ENCODE measurements around the gene MBNL2.

Gene MBNL2

DNA sequence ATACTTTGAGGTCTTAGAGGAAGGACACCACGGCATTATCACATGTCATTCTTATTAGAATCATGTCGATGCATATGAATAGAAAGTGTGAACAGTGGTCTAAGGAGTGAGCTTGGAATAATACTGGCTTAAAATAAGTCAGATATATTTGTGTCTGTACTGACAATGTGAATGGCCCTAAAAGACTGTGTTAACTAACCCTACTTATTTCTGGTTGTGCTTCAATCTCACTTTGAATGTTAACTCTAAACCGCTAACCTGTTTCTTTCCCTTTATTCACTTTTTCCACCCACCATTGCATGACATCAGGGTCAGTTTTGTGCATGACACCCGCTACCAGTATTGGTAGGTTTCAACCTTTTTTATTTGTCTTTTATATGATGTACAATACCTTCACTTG is 142.7 kb downstream of the MBNL2 start:
- Histone ChIP-seq H3K4me3 (ENCODE audit: control insufficient read depth in 1 of 7, extremely low read depth in 1 of 7, insufficient read depth in 4 of 7, low read depth in 2 of 7, low read length in 6 of 7) (no peak overlapping the region), H3K27me3 (replicated peaks in 2 of 5; ENCODE audit: control insufficient read depth in 4 of 5, insufficient read depth in 5 of 5, low read length in 4 of 5) (no peaks in the 10 kb centered on the region), H3K9me3 (ENCODE audit: control extremely low read depth in 1 of 5, control insufficient read depth in 4 of 5, insufficient read depth in 2 of 5, low read depth in 1 of 5, low read length in 4 of 5) (no peaks in the 10 kb centered on the region), H3K4me1 (ENCODE audit: control extremely low read depth in 1 of 4, control insufficient read depth in 4 of 4, insufficient read depth in 4 of 4, low read length in 3 of 4) (peaks cover 6 to 26% (median 19%) of the 10 kb centered on the region in 4 experiments), H3K27ac (ENCODE audit: insufficient read depth in 1 of 2, low read depth in 1 of 2, low read length in 2 of 2, poor library complexity in 1 of 2, severe bottlenecking in 2 of 2) (no peak overlapping the region), H3K36me3 (ENCODE audit: control insufficient read depth in 4 of 4, insufficient read depth in 4 of 4, low read length in 3 of 4) (peaks cover 0 to 21% (median 12%) of the 10 kb centered on the region in 4 experiments)
- WGBS (ENCODE audit: insufficient coverage): 100% methylated on average over 2 of the region's 4 CpGs
- no peak for DNase-seq
- POLR2A ChIA-PET: no interaction called here
- CTCF ChIA-PET: interaction anchor here (8.1 kb wide), 1 partner anchor 255 kb away, joined by 86 read pairs; no protein-coding TSS in a partner anchor

DNA sequence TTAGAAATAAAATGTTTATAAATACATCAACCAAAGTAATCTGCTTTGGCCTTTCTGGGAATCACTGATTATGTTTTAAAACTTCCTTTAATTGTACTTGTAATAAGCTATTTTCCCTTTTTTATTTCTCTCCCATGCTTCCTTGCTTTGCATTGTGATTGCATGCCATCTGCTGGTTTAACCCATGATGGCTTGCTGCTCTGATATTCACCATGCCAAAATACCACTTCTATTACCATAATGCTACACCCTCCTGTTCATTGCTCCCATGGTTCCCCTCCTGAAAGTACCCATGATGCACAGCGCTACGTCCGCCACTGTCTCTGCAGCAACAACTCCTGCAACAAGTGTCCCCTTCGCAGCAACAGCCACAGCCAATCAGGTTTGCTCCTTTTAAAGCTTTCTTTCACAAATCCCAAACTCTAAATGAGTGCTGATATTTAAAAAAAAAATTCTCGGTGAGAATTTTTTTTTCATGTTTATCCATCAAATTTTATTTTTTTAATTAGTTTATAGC is 144.1 kb downstream of the MBNL2 start:
- POLR2A ChIA-PET: no interaction called here
- WGBS (ENCODE audit: insufficient coverage): no CpG with 5 or more reads among the region's 5 CpGs
- Histone ChIP-seq H3K4me3 (ENCODE audit: control insufficient read depth in 1 of 7, extremely low read depth in 1 of 7, insufficient read depth in 4 of 7, low read depth in 2 of 7, low read length in 6 of 7) (no peak overlapping the region), H3K4me1 (ENCODE audit: control extremely low read depth in 1 of 4, control insufficient read depth in 4 of 4, insufficient read depth in 4 of 4, low read length in 3 of 4) (peaks cover 6 to 26% (median 19%) of the 10 kb centered on the region in 4 experiments), H3K27ac (ENCODE audit: insufficient read depth in 1 of 2, low read depth in 1 of 2, low read length in 2 of 2, poor library complexity in 1 of 2, severe bottlenecking in 2 of 2) (no peak overlapping the region), H3K9me3 (ENCODE audit: control extremely low read depth in 1 of 5, control insufficient read depth in 4 of 5, insufficient read depth in 2 of 5, low read depth in 1 of 5, low read length in 4 of 5) (no peaks in the 10 kb centered on the region), H3K27me3 (replicated peaks in 2 of 5; ENCODE audit: control insufficient read depth in 4 of 5, insufficient read depth in 5 of 5, low read length in 4 of 5) (no peaks in the 10 kb centered on the region), H3K36me3 (ENCODE audit: control insufficient read depth in 4 of 4, insufficient read depth in 4 of 4, low read length in 3 of 4) (peaks cover 0 to 15% (median 9%) of the 10 kb centered on the region in 4 experiments)
- CTCF ChIA-PET: interaction anchor here (0.7 to 1.3 kb wide), 4 partner anchors 49 to 256 kb away, joined by 3 read pairs; no protein-coding TSS in a partner anchor
- no peak for DNase-seq

- POLR2A ChIA-PET: no interaction called here
- CTCF ChIA-PET: interaction anchor here (0.6 to 1.3 kb wide), 6 partner anchors 48 to 349 kb away, joined by 3 to 4 read pairs (median 3); no protein-coding TSS in a partner anchor
Observed at GRCh38 chr13:97367016-97367822, 145.1 kb downstream of the MBNL2 start.

DNA sequence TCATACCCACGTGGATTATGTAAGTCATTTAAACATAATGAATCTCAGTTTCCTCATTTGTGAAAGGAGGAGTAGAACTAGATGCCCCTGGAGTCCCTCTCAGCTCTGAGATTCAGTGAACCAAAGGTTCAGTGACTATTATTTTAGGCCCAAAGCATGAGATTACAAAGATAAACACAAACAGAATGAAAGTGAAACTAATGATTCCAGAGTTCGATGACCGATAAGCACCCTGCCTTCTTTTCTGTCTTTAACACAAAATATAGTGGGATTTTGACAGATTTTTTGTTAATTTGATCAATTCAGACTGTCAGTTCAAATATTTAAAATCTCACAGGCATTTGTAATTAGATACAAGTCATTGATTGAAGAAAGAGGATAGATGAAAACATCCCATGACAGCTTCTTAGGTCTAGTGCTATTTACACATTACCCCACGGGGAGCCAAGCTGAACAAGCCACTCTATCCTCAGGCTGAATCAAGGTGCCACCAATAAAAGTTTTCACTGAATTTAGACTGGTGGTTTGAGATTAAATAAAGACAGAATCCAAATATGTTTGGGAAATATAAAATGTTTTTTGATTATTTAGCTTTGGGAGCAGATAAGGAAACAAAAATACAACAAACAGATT is 147.2 kb downstream of the MBNL2 start:
- peak overlapping the region in 6 of 7 experiments; percentile 20 to 74 (median 50) for H3K4me3 ChIP-seq (ENCODE audit: control insufficient read depth in 1 of 7, extremely low read depth in 1 of 7, insufficient read depth in 4 of 7, low read depth in 2 of 7, low read length in 6 of 7)
- peak in 2 of 3 donors; percentile 39 to 46 for DNase-seq
- ChIA-PET CTCF (interaction anchor here (1.4 to 1.5 kb wide), 5 partner anchors 9 to 260 kb away, joined by 3 to 8 read pairs (median 5); no protein-coding TSS in a partner anchor), POLR2A (interaction anchor here (1.1 kb wide), 1 partner anchor 10 kb away, joined by 4 read pairs; no protein-coding TSS in a partner anchor)
- peak overlapping the region in 1 of 2 experiments; percentile 72 for H3K27ac ChIP-seq (ENCODE audit: insufficient read depth in 1 of 2, low read depth in 1 of 2, low read length in 2 of 2, poor library complexity in 1 of 2, severe bottlenecking in 2 of 2)
- H3K4me1 ChIP-seq (ENCODE audit: control extremely low read depth in 1 of 4, control insufficient read depth in 4 of 4, insufficient read depth in 4 of 4, low read length in 3 of 4): peaks cover 6 to 26% (median 19%) of the 10 kb centered on the region in 4 experiments
- H3K36me3 ChIP-seq (ENCODE audit: control insufficient read depth in 4 of 4, insufficient read depth in 4 of 4, low read length in 3 of 4): peaks cover 0 to 9% (median 5%) of the 10 kb centered on the region in 4 experiments
- no CpG with 5 or more reads among the region's 4 CpGs for WGBS (ENCODE audit: insufficient coverage)
- no peaks in the 10 kb centered on the region for H3K27me3 ChIP-seq (replicated peaks in 2 of 5; ENCODE audit: control insufficient read depth in 4 of 5, insufficient read depth in 5 of 5, low read length in 4 of 5)
- no peaks in the 10 kb centered on the region for H3K9me3 ChIP-seq (ENCODE audit: control extremely low read depth in 1 of 5, control insufficient read depth in 4 of 5, insufficient read depth in 2 of 5, low read depth in 1 of 5, low read length in 4 of 5)

More at GRCh38 chr13:97367016-97367822, 145.1 kb downstream of the MBNL2 start:
- peak; percentile 50 to 90 (median 86) for DNase-seq
- Histone ChIP-seq H3K27me3 (replicated peaks in 2 of 5; ENCODE audit: control insufficient read depth in 4 of 5, insufficient read depth in 5 of 5, low read length in 4 of 5) (no peaks in the 10 kb centered on the region), H3K27ac (ENCODE audit: insufficient read depth in 1 of 2, low read depth in 1 of 2, low read length in 2 of 2, poor library complexity in 1 of 2, severe bottlenecking in 2 of 2) (no peak overlapping the region), H3K4me1 (ENCODE audit: control extremely low read depth in 1 of 4, control insufficient read depth in 4 of 4, insufficient read depth in 4 of 4, low read length in 3 of 4) (peaks cover 6 to 26% (median 19%) of the 10 kb centered on the region in 4 experiments), H3K9me3 (ENCODE audit: control extremely low read depth in 1 of 5, control insufficient read depth in 4 of 5, insufficient read depth in 2 of 5, low read depth in 1 of 5, low read length in 4 of 5) (no peaks in the 10 kb centered on the region), H3K36me3 (ENCODE audit: control insufficient read depth in 4 of 4, insufficient read depth in 4 of 4, low read length in 3 of 4) (peaks cover 0 to 16% (median 8%) of the 10 kb centered on the region in 4 experiments), H3K4me3 (ENCODE audit: control insufficient read depth in 1 of 7, extremely low read depth in 1 of 7, insufficient read depth in 4 of 7, low read depth in 2 of 7, low read length in 6 of 7) (no peak overlapping the region)
- 49% methylated on average over 10 of the region's 15 CpGs for WGBS (ENCODE audit: insufficient coverage)

GRCh38 chr13:97371486-97372109 is 149.5 kb downstream of the MBNL2 start:
- Histone ChIP-seq H3K36me3 (ENCODE audit: control insufficient read depth in 4 of 4, insufficient read depth in 4 of 4, low read length in 3 of 4) (peaks cover 5 to 22% (median 13%) of the 10 kb centered on the region in 4 experiments), H3K9me3 (ENCODE audit: control extremely low read depth in 1 of 5, control insufficient read depth in 4 of 5, insufficient read depth in 2 of 5, low read depth in 1 of 5, low read length in 4 of 5) (no peaks in the 10 kb centered on the region), H3K27me3 (replicated peaks in 2 of 5; ENCODE audit: control insufficient read depth in 4 of 5, insufficient read depth in 5 of 5, low read length in 4 of 5) (no peaks in the 10 kb centered on the region), H3K4me3 (ENCODE audit: control insufficient read depth in 1 of 7, extremely low read depth in 1 of 7, insufficient read depth in 4 of 7, low read depth in 2 of 7, low read length in 6 of 7) (no peak overlapping the region), H3K27ac (ENCODE audit: insufficient read depth in 1 of 2, low read depth in 1 of 2, low read length in 2 of 2, poor library complexity in 1 of 2, severe bottlenecking in 2 of 2) (no peak overlapping the region), H3K4me1 (ENCODE audit: control extremely low read depth in 1 of 4, control insufficient read depth in 4 of 4, insufficient read depth in 4 of 4, low read length in 3 of 4) (peaks cover 6 to 22% (median 17%) of the 10 kb centered on the region in 4 experiments)
- no peak for DNase-seq
- CTCF ChIA-PET: interaction anchor here (0.9 to 1.0 kb wide), 2 partner anchors 12 to 17 kb away, joined by 3 to 4 read pairs; no protein-coding TSS in a partner anchor
- POLR2A ChIA-PET: no interaction called here
- 94% methylated on average over 4 of the region's 7 CpGs for WGBS (ENCODE audit: insufficient coverage)

GRCh38 chr13:97372936-97373335 is 150.8 kb downstream of the MBNL2 start:
- peaks cover 5 to 22% (median 13%) of the 10 kb centered on the region in 4 experiments for H3K36me3 ChIP-seq (ENCODE audit: control insufficient read depth in 4 of 4, insufficient read depth in 4 of 4, low read length in 3 of 4)
- H3K27ac ChIP-seq (ENCODE audit: insufficient read depth in 1 of 2, low read depth in 1 of 2, low read length in 2 of 2, poor library complexity in 1 of 2, severe bottlenecking in 2 of 2): no peak overlapping the region
- ChIA-PET POLR2A (no interaction called here), CTCF (no interaction called here)
- WGBS (ENCODE audit: insufficient coverage): 96% methylated on average over 4 of the region's 4 CpGs
- H3K27me3 ChIP-seq (replicated peaks in 2 of 5; ENCODE audit: control insufficient read depth in 4 of 5, insufficient read depth in 5 of 5, low read length in 4 of 5): no peaks in the 10 kb centered on the region
- peaks cover 3 to 10% (median 6%) of the 10 kb centered on the region in 4 experiments for H3K4me1 ChIP-seq (ENCODE audit: control extremely low read depth in 1 of 4, control insufficient read depth in 4 of 4, insufficient read depth in 4 of 4, low read length in 3 of 4)
- DNase-seq: no peak
- H3K4me3 ChIP-seq (ENCODE audit: control insufficient read depth in 1 of 7, extremely low read depth in 1 of 7, insufficient read depth in 4 of 7, low read depth in 2 of 7, low read length in 6 of 7): no peak overlapping the region
- H3K9me3 ChIP-seq (ENCODE audit: control extremely low read depth in 1 of 5, control insufficient read depth in 4 of 5, insufficient read depth in 2 of 5, low read depth in 1 of 5, low read length in 4 of 5): no peaks in the 10 kb centered on the region
